SIG-M5 treated with dmso at 0.1 percent for 504 hours (cell line): ENCODE data around the gene LRG1.
"Not testable (repeated sequence)": the region's sequence is repeated elsewhere in the genome, so short reads cannot be mapped to it uniquely, and the experiment has no call there.

Experiments
- DNase-seq: peaks from one replicate; lab custom pipeline; 2025; ENCODE audit not compliant: unreplicated experiment; lab: John Stamatoyannopoulos, UW

LRG1 gene

DNA sequence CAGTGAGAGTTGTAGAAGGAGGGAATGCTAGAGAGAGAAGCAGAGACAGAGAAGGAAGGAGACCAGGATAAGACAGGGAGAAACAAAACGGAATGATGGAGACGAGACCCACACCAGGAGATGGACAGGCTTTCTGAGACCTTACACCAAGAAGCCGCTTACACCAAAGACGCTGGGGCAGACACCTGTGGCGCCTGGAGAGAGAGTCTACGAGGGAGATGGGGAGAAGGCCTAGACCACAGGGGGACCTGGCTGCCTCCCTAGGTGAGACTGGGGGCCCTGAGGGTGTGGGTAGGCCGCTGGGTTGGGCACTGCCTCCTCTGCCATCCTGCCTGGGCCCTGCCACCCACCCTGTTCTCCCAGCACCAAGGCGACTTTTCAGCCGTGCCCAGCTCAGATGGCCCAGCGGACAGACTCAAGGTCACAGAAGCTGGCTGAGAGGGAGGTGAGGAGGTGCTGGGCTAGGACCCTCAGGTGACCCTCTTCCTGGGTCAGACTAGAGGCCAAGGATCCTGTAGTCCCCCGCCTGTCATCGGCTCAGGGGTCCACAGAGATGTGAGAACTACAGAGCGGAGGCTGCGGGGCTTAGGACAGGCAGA is 9.8 kb downstream of the LRG1 start:
- no peak for DNase-seq

DNA sequence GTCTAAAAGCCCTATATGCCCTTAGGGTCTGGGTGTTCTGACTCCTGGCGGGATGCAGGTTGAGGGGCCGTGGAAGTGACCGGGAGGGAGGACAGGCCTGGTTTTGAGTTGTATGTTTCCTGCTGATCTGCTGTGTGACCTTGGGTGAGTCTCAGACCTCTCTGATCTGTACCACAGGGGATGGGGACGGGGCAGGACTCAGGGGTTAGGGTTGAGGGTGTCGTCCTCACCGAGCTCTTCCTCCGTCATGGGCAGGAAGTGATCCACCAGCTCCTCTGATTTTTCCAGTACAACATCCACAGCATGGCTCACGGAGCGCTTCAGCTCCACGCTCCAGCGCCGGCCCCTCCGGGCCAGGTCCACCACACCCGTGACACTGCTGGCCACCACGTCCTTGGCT is 11.0 kb downstream of the LRG1 start:
- DNase-seq: no peak

DNA sequence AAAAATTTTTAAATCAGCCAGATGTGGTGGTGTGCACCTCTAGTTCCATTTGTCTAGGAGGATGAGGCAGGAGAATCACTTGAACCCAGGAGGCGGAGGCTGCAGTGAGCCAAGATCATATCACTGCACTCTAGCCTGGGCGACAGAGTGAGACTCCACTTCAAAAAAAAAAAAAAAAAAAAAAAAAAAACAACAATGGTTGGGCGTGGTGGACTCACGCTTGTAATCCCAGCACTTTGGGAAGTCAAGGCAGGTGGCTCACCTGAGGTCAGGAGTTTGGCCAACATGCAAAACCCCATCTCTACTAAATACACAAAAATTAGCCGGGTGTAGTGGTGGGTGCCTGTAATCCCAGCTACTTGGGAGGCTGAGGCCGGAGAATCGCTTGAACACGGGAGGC is 12.5 kb downstream of the LRG1 start:
- DNase-seq: not testable (repeated sequence)

DNA sequence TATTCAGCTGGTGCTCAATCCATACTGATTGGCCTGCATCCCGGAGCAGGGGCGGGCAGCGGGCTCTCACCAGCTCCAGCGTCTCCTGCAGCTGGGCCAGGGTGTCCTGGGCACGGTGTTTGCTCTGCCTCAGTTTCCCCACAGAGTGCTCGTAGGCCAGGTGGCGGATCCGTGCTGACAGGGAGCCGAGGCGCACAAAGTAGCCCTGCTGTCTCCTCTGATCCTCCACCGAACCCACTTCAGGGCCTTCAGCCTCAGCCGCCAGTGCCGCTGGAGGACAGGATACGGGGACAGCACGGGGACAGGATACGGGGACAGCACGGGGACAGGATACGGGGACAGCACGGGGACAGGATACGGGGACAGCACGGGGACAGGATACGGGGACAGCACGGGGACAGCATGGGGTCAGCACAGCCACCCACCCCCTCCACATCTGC is 14.3 kb downstream of the LRG1 start:
- no peak for DNase-seq

DNA sequence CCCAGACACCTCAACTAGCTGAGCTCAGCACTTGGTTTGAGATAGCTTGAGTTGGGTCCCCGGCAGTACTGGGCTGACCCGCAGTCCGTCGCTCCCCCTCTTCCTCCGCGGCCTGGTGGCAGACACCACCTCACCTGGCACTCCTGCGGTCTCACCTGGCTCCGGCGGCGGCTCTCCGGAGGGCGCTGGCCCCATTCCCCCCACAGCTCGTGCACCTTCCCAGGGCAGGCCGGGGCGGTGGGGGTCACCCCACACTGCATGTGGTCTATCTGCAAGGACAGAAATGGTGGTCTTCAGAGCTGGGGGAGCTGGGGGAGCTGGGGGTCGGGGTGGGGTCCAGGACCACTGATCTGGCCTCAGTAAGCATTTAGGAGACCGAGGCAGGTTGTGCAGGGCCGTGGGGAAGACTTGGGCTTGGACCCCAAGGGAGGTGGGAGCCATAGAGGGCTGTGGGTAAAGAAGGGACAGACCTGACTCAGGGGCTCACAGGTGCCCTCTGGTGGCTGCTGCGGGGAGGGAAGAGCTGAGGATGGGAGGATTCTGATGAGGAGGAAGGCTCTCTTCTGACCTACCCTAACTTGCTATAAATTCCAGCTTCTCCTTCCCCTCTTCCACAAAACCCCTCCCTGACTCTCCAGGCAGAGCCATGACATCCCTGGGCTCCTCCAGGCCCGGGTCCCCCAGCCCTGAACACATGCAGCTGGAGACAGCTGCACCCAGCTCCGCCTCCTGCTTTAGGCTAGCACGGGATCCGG is 14.9 kb downstream of the LRG1 start:
- DNase-seq: peak; percentile 12

DNA sequence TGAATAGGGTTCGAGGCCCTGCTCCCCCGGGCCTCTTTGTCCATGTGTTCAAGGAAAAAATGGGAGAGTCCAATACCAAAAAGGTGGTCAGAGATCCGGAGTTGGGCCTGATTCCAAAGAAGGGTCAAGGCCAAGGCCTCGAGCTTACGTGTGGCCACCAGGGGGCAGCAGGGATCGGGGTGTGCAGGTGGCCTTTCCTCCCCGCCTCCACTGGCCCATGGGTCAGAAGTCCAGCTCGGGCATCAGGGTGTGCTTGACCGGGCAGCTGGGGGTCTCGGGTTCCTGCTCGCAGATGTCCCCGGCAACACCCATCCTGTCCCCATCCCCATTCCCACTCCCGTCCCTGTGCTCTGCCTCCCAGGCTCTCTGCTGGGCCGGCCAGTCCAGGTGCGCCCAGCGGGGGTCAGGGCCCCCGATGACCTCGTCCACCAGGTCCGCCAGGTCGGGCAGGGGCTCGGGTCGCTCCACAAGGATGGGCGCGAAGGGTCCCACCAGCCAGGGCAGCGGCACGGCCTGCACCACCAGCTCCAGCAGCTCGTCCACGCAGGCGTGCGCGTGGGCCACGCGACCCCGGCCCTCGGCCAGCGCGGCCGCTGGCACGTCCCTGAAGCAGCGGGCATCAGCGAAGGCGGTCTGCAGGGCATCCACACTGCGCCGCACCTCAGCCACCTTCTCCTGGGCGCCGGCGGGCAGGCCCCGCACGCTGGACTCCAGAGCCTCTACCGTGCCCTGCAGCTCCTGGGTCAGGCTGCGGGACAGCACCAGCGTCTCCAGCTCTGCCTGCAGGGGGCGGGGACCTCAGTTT is 16.3 kb downstream of the LRG1 start:
- no peak for DNase-seq

DNA sequence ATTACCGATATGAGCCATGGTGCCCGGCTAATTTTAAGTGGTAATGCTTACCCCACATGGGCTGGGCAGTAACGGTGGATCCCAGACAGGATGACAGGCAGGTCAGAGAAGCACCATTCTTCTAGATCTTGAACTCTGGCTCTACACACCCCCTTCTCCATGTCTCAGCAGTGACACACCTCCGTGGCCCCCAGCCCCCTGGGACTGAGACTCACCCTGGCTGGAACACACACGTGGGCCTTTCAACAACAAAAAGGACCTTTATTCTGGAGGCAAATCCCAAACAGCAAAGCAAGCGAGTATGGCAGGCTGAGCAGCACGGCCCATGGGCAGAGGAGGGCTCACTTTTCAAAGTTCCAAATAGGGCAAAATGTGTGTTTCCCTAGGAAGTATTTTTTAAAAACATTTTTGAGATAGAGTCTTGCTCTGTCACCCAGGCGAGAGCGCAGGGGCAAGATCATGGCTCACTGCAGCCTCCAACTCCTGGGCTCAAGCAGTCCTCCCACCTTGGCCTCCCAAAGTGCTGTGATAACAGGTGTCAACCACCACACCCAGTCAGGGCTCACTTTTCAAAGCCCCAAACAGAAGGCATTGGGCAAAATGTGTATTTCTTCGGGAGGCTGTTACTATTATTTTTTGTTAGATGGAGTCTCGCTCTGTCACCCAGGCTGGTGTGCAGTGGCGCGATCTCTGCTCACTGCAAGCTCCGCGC is 17.4 kb downstream of the LRG1 start:
- DNase-seq: no peak

DNA sequence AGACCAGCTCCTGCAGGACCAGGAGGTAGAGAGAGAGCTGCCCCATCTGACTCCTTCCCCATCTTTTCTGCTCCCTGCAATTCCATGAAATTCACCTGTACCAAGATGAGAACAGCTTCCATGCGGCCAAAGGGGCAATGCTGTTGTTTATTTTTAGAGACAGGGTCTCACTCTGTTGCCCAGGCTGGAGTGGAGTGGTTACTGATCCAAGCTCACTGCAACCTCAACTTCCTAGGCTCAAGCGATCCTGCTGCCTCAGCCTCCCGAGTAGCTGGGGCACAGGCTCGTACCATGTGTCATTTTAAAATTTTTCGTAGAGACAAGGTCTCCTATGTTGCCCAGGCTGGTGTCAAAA is 18.0 kb downstream of the LRG1 start:
- DNase-seq: no peak

DNA sequence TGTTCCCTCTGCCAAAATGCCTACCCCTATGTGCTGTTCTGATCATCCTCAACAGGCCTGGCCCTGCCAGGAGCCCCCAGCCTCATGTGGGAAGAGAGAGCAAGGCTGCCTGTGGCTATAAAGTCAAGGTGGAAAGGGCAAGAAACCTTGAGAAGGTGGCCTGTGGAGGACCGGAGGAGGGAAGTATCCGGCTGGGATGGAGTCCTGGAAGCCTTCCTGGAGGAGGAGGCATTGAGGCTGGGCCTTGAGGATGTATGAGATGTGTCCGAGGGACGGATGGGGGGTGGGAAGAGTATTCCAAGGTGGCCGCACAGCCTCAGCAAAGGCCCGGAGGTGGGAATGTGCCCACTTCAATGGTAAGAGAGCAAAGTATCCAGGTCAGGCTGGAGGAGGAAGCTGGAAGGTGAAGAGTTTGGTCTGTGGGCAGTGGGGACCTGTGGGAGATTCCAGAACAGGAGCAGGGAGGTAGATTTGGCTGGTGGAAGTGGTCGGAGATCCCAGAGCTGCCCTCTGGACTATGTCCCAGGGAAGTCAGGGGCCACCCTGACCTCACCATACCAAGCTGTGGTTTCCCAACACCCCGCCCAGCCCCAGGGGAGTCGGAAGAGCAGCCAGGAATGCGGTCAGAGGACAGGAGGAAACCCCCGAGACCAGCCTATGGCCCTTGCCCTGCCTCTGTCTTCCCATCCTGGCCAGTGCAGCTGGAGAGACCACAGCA is 18.5 kb downstream of the LRG1 start:
- DNase-seq: no peak

DNA sequence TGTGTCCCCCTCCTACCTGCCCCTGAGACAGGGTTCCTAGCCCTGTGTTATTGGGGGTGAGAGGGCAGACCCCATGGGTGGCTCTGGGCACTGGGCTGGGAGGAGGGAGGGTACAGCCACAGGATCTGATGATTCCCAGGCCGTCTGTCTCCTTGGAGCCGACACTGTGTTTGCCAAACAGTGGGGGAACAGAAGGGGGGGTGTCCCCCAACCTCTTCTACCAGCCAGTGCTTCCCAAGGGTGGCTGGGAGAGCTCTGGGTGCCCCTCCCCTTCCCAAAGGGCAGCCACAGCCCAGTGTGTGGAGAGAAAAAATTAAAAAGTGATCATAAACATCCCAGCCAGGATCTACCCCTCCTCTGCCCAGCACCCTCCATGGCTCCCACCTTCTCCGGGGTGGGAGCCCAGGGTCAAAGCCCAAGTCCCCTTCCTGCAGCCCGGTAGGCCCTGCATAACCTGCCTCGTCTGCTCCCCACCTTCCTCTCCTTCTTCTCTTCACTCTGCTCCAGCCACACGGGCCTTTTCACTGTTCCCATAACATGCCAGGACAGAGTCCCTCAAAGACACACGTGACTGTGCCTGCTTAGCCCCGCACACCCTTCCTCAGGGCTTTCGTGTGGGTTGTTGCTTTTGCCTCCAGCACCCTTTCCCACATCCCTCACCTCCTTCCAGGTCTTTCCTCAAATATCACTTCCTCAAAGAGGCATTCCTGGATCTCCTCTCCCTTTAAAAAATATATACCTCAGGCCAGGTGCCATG is 20.1 kb downstream of the LRG1 start:
- DNase-seq: no peak

DNA sequence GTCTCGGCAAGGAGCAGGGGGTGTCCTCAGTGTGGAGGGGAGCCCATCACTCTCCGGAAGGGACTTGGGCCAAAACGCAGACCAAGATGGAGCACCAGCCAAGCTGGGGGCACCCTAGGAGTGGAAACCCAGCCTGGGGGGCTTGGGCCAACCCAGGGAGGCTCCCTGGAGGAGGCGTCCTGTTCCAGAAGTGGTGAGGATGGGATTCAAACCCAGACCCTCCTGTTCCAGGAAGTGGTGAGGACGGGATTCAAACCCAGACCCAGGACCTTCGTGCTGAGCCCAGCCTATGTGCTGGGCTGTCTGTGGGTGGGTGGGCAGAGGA is 20.7 kb downstream of the LRG1 start:
- DNase-seq: no peak

DNA sequence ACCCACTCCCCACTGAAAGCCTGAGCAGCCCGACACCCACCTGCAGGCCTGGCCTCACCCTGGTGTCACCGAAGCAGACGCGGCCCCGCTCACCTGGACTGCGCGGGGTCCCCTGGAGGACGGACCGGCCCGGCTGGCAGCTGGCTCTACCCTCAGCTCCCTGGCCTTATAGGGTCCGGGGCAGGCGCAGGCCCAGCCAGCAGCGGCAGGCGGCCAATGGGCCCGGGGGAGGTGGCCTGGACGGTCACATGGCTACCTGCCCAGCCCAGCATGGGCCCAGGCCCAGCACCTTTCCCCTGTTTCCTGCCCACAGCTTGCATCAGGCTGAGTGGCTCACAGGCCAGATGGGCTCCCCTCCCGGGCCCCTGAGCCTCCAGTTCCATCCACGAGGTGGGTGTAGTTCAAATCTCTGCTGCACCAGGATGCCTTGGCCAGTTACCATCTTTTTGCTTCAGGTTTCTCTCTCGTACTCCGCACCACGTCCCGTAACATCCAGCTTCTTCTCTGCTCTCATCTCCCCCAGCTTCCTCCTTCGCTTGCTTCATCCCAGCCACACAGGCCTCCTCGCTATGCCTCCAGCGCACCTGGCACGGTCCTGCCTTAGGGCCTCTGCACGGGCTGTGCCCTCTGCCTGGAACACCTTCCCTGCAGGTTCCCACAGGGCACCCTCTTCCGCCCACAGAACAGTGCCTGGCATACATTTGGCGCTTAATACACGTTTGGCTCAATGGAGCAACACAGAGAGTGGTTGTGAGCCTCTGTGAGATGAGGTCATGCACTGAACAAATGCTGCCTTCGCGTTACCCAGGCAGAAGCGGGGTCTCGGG is 21.3 kb downstream of the LRG1 start, which contains the start of gene PLIN4:
PLIN4 (minus strand) TSS at position 142 of the 827 bp plus-strand sequence. CDS start 214 bp downstream, outside the sequence.
- no peak for DNase-seq

DNA sequence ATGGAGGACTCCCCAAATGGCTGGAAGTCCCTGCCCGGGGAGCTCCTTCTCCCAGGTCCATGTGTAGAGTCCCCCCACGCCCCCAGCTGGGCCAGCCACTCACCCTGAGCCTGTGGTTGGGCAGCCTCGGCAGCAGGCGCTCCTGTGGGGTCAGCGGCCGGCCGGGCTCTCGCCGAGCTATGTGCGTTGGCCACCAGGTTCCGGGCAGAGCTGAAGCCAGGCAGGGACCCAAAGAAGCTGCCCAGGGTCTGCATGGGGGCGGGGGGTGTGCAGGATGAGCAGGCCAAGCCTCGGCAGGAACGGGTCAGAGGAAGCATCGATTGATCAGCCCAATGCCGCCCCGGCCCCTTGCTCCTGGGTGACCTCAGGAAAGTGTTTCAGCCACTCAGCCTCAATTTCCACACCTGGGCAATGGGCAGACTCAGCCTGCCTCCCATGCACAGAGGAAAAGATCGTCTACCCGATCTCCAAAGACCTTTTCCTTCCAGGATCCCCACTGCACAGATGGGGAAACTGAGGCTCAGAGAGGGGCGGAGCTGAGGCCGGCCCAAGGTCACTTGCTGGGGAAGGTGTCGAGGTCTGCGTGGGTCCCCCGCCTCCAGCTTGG is 22.3 kb downstream of the LRG1 start:
- no peak for DNase-seq

DNA sequence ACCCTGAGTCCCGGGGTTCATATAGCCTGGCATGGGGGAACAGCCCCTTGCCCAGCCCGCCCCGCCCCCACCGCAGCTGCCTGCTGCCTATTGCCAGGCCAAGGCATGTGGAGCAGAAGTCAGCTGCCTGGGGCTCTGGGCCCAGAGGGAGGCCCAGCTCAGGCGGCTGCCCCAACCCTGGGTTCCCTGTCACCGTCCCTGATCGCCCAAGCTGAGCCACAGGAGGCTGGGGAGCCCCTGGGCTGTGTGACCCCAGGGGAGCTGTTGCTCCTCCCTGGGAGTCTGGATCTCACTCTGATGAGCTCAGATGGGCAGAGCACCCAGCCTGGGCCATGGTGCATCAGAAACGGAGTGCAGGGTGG is 22.9 kb downstream of the LRG1 start:
- no peak for DNase-seq

DNA sequence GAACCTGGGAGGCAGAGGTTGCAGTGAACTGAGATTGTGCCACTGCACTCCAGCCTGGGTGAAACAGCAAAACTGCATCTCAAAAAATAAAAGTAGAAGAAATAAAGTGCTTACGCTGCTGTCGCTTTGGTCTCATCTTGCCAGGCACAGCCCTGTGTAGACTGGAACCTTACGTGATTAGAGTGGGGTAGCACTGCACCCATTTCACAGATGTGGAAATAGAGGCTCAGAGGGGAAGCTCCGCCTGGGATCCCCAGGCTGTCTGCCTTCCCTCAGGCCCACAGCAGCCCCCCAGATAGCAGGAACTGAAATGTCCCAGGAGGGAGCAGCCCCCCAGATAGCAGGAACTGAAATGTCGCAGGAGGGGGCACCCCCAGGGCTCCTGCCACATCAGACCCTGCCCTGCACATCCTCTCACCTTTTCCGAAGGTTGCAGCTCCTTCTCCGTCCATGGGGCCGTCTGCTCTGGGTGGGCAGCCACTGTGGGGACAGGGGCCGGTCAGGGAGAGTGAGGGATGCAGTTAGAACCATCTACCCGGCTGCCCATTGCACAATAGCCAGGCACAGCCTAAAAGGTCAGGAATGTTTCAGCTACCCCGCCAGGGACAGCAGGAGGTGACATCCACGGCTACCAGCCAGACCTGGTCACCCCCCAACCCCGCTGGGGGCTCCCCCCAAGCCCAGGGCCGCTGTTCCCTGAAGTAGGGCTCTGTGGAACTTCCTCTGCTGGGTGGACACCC is 23.5 kb downstream of the LRG1 start:
- no peak for DNase-seq

DNA sequence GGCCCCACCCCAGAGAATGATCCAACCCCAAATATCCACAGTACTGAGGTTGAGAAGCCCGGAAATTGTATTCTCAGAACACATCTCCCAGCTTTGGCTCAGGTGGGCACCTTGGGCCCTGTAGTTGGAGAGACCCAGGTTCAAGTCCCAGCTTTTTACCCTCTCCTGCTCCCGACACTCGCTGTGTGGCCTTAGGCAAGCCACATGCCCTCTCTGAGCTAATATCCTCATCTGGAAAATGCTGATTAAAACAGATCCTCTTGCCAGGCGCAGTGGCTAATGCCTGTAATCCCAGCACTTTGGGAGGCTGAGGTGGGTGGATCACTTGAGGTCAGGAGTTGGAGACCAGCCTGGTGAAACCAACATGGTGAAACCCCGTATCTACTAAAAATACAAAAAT is 24.1 kb downstream of the LRG1 start:
- no peak for DNase-seq

DNA sequence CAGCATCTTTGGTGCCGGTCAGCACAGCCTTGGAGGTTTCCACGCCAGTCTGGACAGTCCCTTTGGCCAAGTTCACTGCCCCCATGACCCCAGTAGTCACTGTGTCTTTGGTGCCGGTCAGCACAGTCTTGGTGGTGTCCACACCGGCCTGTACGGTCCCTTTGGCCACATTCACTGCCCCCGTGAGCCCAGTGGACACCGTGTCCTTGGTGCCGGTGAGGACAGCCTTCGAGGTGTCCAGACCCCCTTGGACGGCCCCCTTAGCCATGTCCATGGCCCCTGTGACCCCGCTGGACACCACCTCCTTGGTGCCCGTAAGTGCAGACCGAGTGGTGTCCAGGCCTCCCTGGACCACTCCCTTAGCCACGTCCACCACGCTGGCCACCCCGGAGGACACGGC is 26.6 kb downstream of the LRG1 start:
- DNase-seq: no peak

DNA sequence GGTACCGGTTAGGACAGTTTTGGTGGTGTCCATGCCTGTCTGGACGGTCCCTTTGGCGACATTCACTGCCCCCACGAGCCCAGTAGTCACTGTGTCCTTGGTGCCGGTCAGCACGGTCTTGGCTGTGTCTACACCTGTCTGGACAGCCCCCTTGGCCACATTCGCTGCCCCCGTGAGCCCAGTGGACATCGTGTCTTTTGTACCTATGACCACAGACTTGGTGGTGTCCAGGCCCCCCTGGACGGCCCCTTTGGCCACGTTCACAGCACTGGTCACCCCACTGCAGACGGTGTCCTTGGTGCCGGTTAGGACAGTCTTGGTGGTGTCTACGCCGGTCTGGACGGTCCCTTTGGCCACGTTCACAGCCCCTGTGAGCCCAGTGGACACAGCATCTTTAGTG is 27.8 kb downstream of the LRG1 start:
- DNase-seq: no peak
